ENCODE measurements around the gene LRRC7. TPM values are rescaled to one million over a fixed set of nuclear protein-coding genes. Genes with fewer than 3 reads are reported as not detected.

Gene LRRC7
- polyA plus RNA-seq, 1 donor from 2014 or later, result 141 TPM

DNA sequence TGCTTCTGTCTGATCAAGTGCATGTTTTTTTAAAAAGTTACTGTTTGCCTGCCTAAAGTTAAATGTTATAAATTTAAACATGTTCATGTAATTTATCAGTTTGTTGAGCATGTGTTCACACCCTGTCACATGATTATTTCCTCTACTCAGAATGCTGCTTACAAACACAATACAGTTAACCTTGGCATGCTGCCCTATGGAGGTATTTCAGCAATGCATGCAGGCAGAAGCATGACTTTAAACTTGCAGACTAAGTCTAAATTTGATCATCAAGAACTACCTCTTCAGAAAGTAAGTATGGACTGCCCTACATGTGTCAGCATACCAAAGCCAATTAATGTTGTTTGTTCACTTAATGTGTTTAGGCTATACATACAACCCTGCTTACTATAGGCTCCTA is 476.1 kb downstream of the LRRC7 start:
- Histone ChIP-seq H3K36me3 (ENCODE audit: insufficient read depth, low read length) (no peaks in the 10 kb centered on the region), H3F3A (ENCODE audit: insufficient read depth, low read length, poor library complexity, severe bottlenecking) (no peaks in the 10 kb centered on the region), H3K9me3 (ENCODE audit: low read length) (no peaks in the 10 kb centered on the region), H3K9me2 (ENCODE audit: insufficient read depth, low read length) (no peaks in the 10 kb centered on the region), H3K4me2 (ENCODE audit: low read length) (no peak overlapping the region), H3K27ac (ENCODE audit: low read length) (no peak overlapping the region), H3K9ac (ENCODE audit: low read length) (no peak overlapping the region), H4K20me1 (ENCODE audit: insufficient read depth) (no peaks in the 10 kb centered on the region), H3K27me3 (ENCODE audit: insufficient read depth, low read depth, low read length) (no peaks in the 10 kb centered on the region), H3K79me2 (replicated peaks; ENCODE audit: insufficient read depth, low read length) (no peaks in the 10 kb centered on the region), H3K4me3 (ENCODE audit: low read length) (no peak overlapping the region), H2AFZ (ENCODE audit: low read depth, low read length) (no peak overlapping the region)
- no peak for TF ChIP-seq MXI1 (conservative IDR thresholded peaks at IDR 0.05; ENCODE audit: poor library complexity, severe bottlenecking)
- TF ChIP-seq EZH2 (IDR thresholded peaks at IDR 0.05; ENCODE audit: borderline replicate concordance, insufficient read depth, low read length, poor library complexity, severe bottlenecking), result no peak
- TF ChIP-seq SMC3 (conservative IDR thresholded peaks at IDR 0.05; ENCODE audit: poor library complexity), result no peak
- TF ChIP-seq TAF1 (IDR thresholded peaks at IDR 0.05; ENCODE audit: low read depth), result no peak
- no peak for TF ChIP-seq REST (IDR thresholded peaks at IDR 0.05; ENCODE audit: borderline replicate concordance)
- TF ChIP-seq EP300 (conservative IDR thresholded peaks at IDR 0.05; ENCODE audit: poor library complexity, severe bottlenecking), result no peak
- TF ChIP-seq POLR2AphosphoS5 (IDR thresholded peaks at IDR 0.05), result no peak
- no peak for TF ChIP-seq CTCF (IDR thresholded peaks at IDR 0.05; ENCODE audit: poor library complexity, severe bottlenecking)
- TF ChIP-seq RAD21 (conservative IDR thresholded peaks at IDR 0.05), result no peak

DNA sequence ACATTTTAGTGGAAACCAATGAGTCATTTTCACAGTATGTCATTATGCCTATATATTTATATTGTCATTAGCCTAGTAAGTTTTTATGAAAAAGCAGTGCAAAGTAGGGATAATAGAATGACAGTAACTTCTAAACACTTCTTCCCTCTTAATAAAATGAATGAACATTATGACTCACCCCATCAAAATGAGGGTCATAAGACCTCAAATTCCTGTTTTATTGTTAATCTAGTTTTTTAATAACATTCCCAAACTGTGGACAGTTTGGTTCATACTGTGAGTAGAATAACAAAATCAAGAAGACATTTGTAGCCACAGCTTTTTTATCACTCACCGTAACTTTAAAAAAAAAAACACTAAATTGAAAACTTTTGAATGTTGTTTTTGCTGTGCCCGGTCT is 477.1 kb downstream of the LRRC7 start:
- Histone ChIP-seq H2AFZ (ENCODE audit: low read depth, low read length) (no peak overlapping the region), H3K9me3 (ENCODE audit: low read length) (no peaks in the 10 kb centered on the region), H3K4me2 (ENCODE audit: low read length) (no peak overlapping the region)

More for the DNA sequence above, 477.1 kb downstream of the LRRC7 start:
- no peak overlapping the region for H3K27ac ChIP-seq (ENCODE audit: low read length)
- no peak overlapping the region for H3K9ac ChIP-seq (ENCODE audit: low read length)
- H4K20me1 ChIP-seq (ENCODE audit: insufficient read depth), result no peaks in the 10 kb centered on the region
- H3F3A ChIP-seq (ENCODE audit: insufficient read depth, low read length, poor library complexity, severe bottlenecking), result no peaks in the 10 kb centered on the region
- H3K79me2 ChIP-seq (replicated peaks; ENCODE audit: insufficient read depth, low read length), result no peaks in the 10 kb centered on the region
- H3K27me3 ChIP-seq (ENCODE audit: insufficient read depth, low read depth, low read length), result no peaks in the 10 kb centered on the region
- H3K4me3 ChIP-seq (ENCODE audit: low read length), result no peak overlapping the region
- H3K9me2 ChIP-seq (ENCODE audit: insufficient read depth, low read length), result no peaks in the 10 kb centered on the region
- no peak for TF ChIP-seq RAD21 (conservative IDR thresholded peaks at IDR 0.05)
- TF ChIP-seq CTCF (IDR thresholded peaks at IDR 0.05; ENCODE audit: poor library complexity, severe bottlenecking), result no peak
- TF ChIP-seq POLR2AphosphoS5 (IDR thresholded peaks at IDR 0.05), result no peak
- TF ChIP-seq MXI1 (conservative IDR thresholded peaks at IDR 0.05; ENCODE audit: poor library complexity, severe bottlenecking), result no peak
- no peak for TF ChIP-seq EP300 (conservative IDR thresholded peaks at IDR 0.05; ENCODE audit: poor library complexity, severe bottlenecking)
- no peak for TF ChIP-seq EZH2 (IDR thresholded peaks at IDR 0.05; ENCODE audit: borderline replicate concordance, insufficient read depth, low read length, poor library complexity, severe bottlenecking)
- TF ChIP-seq REST (IDR thresholded peaks at IDR 0.05; ENCODE audit: borderline replicate concordance), result no peak
- no peak for TF ChIP-seq TAF1 (IDR thresholded peaks at IDR 0.05; ENCODE audit: low read depth)
- TF ChIP-seq SMC3 (conservative IDR thresholded peaks at IDR 0.05; ENCODE audit: poor library complexity), result no peak
- no peaks in the 10 kb centered on the region for H3K36me3 ChIP-seq (ENCODE audit: insufficient read depth, low read length)

Measured in neural cell (in vitro differentiated cells).